GM18520 (cell line): ENCODE results near the gene CCL19.

ENCODE experiments used
- ATAC-seq: cut with Tn5 transposase; IDR thresholded peaks from one replicate; pipeline ENCODE4 v1.9.1; 2021; ENCODE audit not compliant: unreplicated experiment

Gene CCL19

DNA sequence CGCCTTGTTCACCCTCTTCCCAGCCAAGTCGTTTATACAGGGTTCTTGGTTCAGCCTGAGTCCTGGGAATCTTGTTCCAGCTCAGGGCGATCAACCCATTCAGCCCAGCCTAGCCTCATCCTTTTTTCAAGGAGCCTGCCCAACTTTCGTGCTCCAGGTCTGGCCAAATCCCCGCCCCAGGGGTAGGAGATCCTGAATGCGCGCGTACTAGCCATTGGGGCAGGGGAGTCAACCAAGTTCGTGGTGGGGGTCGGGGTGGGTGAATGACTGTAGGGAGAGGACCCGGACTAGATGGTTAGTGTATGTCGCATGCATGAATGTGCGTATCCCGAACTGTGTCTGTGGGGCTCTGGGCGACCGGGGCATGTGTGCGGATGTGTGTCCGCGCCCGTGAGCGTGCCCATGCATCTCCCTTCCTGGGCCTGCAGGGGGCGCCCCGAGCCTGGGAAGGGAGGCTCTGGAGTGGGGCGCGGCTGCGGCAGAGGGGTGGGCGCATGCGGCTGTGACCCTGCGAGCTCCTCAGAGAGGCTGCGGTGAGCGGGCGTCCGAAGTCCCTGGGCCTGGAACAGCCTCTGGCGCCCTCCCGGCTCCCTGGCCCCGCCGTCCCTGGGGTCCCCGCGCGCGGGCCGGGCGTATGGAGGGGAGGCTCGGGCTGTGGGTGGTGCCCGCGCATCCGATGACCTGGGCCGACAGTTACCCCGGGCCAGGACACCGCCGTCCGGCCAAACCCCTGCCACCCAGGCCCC is 10.1 kb upstream of the CCL19 start:
- ATAC-seq: no peak

DNA sequence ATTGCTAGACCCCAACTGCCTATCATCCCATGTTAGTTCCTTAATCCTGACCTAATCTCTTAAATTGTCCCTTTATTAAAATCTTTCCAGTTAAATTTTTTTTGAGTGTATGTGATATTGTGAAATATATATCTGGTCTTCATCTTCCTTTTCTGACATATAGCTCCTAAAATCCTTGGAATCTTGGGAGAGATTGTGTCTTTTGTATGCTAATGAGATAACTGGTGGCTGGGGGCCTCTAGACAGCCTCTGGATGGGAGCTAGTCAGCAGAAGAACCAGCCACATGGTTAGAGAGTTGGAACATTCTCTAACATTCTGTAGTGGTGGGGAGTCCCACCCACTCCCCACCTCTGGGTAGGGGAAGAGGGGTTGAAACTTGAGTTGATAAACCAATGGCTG is 3.7 kb upstream of the CCL19 start:
- no peak for ATAC-seq

DNA sequence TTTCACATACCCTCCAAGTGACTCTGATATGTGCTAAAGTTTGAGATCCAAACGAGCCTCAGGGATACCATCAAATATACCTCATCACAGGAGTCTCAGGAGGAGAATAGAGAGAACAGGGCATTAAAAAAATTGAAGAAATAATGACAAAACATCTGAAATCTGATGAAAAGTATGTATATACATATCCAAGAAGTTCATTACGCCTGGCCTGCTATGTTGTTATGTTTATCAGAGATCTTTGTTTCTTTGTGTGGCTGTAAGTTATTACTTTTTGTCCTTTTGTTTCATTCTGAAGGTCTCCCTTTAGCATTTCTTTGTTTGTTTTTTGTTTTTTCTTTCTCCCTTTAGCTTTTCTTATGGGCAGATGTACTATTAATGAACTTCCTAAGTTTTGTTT is 2.5 kb upstream of the CCL19 start:
- no peak for ATAC-seq

GRCh38 chr9:34691936-34692315 is 850 bp upstream of the CCL19 start:
- ATAC-seq: no peak

DNA sequence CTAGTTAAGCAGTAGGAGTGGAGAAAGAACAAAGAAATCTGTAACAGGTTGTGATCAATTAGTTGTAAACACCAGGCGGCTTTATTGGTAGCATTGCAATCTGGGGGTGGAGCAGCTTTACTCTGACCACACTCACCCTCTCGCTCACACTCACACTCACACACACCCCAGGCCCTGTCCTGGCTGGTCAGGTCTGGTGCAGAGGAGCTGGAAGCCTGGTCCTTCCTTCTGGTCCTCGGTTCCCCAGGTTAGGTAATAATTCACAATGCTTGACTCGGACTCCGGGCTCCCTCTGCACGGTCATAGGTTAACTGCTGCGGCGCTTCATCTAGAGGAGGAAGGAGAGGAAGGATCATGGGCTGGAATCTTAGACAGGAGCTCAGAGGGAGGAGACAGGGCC is 1.6 kb downstream of the CCL19 start:
- ATAC-seq: no peak

DNA sequence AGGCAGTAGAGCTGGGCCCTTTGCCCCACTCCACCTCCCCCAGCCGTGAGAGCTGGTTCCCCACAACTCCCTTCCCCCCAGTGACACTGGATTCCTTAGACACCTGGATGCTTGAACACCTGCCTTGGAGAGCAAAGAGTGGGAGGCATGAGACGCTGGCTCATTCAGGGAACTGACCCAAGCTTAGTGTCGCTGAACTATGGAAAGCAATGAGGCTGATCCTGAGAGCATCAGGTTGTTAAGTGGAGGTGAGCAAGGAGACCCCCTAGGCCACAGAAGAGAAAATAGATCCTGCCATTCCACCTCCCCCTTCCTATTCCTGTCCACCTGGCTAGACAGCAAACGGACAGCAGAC is 2.0 kb downstream of the CCL19 start:
- no peak for ATAC-seq

GRCh38 chr9:34688329-34689115 is 2.6 kb downstream of the CCL19 start:
- no peak for ATAC-seq

DNA sequence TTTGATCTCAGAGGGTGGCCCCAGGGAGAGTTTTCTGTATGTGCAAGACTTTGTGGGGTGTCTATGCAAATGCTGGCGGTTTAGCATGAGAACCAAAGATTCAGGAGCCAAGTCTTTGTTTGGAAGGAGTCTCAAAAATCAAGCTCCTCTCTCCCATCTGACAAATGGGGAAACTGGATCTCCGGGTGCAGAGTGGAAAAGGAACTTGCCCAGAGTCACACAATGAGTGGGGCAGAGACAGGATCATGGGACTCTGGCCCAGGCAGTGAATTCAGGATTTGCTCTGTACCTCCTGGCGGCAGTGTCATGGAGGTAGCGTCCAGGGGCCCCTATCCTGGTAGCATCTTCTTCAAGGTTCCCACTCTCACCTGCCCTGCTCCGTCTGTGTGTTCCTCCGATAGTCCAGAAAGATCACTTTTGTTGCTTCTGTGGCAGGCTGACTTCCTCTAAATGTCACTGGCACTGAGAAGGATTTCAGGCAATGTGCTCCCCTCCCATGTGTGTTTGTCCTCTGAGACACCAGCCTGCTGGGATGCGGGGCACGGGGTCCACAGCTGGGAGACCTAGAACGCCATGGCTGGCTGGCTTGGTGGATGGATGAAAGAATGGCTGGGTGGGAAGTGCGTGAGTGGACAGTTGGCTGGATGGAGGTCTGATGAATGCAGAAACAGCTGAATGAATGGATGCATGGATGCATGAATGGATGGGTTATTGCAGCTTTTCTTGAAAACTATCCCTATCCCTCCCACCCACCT is 3.6 kb downstream of the CCL19 start:
- ATAC-seq: no peak

DNA sequence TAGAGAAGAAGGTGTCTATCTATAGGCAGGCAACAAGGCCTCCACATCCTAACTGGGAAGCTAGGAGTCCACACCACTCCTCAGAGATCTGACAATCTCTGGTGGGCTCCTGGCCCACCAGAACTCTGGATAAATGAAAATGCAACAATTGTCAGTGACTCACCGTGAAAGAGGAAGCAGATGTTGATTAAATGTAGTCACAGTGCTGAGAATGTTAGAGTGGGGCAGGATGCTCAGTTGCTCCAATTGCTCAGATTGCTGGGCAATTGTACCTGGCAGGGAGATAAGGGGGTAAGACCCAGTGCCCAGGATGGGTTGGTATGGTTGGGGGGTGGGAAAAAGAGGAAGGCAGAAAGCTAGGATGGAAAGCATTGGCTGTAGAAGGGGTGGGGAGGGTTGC is 4.3 kb downstream of the CCL19 start:
- ATAC-seq: no peak

DNA sequence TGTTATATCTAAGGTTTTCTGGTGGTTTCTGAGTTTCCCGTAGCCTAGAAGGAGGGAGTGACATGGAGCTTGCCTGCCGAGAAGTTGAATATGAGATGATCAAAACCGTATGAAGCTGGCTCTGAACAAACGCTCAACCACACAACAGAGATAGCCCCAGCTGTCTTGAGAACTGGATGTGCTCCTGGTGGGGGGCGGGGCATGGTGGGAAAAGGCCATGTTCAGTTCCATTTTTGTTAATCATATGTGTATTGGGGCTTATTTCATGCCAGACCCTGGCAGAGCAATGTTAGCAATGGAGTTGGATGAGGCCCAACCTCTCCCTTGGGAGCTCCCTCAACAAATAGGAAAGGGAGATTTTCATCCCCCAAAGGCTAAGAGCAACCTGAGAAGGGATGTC is 4.8 kb downstream of the CCL19 start:
- ATAC-seq: no peak

GRCh38 chr9:34685591-34685990 is 5.5 kb downstream of the CCL19 start:
- ATAC-seq: no peak

DNA sequence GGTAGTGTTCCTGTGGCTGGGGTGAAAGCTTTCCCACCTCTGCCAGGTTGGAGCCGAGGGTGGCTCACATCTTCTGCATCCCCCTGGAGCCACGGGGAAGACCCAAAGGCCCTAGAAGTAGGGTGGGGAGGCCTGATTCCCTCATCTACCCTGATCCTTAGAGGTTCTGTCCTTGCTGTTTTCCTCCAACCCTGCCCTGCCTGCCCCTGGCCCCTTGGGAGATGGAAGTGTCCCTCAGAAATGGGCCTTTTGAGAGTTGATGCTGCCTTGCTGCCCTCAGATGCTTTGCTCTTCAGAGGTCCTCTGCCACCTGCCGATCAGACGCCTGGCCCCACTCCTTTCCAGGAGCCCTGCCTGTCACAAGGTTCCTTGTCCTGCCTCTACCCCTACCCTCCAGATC is 6.3 kb downstream of the CCL19 start:
- no peak for ATAC-seq

DNA sequence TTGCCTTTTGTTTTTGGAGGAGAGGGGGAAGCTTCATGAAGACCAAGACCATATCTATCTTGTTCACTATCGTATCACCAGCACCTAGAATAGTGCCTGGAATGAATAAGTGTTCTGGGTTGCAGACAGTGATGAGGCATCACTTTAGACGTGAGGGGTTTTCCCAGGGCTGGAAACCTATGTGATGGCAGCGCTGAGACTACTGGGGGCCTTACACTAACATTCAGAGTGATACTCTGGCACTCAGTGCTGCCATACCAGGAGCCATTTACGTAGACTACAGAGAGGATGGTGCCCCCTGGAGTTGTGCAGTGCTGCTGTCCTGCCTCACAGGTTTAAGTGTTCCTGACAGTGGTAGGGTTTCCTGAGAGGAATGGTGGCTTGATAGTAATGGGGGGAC is 6.9 kb downstream of the CCL19 start:
- ATAC-seq: no peak

GRCh38 chr9:34675869-34676268 is 15.2 kb downstream of the CCL19 start:
- no peak for ATAC-seq

DNA sequence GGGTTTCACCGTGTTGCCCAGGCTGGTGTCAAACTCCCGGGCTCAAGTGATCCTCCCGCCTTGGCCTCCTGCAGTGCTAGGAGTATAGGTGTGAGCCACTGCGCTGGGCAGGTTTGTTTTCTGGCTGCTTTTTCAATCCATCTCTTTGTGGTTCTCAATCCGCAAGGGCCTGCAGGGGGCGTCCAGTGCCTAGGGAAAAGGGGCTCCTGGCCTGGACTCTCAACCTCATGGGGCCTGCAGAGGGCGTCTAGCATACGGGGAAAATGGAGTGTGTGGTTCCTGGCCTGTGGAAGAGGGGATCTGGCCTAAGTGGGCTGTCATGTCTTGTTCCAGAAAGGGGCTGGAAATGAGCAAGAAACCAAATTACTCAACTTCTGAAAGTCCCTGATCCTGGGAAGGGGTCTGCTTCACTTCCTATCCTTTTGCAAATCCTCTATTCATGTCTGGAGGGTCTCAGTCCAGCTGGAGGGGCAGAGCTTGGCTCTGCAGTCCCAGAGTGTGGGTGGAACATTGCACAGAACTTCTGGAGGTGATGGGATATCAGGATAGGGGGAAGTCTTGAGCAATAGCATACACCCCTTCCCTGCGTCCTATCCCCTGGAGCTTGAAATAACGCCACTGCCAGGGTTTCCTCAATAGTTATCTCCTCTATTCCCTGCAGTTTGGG is 15.9 kb downstream of the CCL19 start:
- ATAC-seq: no peak

- no peak for ATAC-seq
These were observed 16.6 kb downstream of the CCL19 start for GRCh38 chr9:34674440-34674839.

GRCh38 chr9:34671307-34671706 is 19.8 kb downstream of the CCL19 start:
- no peak for ATAC-seq

GRCh38 chr9:34669809-34670562 is 21.1 kb downstream of the CCL19 start:
- no peak for ATAC-seq

- peak; percentile 60 for ATAC-seq
These were observed 25.5 kb downstream of the CCL19 start for GRCh38 chr9:34665381-34666250.

DNA sequence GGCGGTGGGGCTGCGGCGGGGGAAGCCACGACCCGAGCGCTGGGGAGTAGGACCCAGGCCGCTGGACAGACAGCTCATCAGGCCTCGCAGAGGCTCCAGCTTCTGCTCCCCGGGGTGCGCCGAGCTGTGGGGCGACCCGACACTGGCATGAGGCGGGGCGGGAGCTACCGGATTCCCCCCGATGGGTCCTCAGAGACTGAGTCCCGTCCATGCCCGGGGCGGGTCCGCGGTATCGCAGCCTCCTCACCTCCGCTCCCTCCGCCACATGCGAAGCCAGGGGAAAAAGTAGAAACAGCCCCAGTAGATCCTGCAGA is 26.1 kb downstream of the CCL19 start:
- no peak for ATAC-seq
